Activated naive CD8-positive, alpha-beta T cell treated with anti-CD3 and anti-CD28 coated beads for 36 hours (primary cell): ENCODE measurements around the gene TOM1L2. TPM values are rescaled to one million over a fixed set of nuclear protein-coding genes. Genes with fewer than 3 reads are reported as not detected.

Source experiments
- DNase-seq: peaks from one replicate; pipeline ENCODE4 v3.0.0; 2021
- H3K27ac Mint-ChIP-seq: one replicate; pipeline ENCODE4 v1.8.0; 2022; ENCODE audit warnings: mild to moderate bottlenecking, moderate library complexity, mixed read lengths
- H3K27me3 Mint-ChIP-seq: one replicate; pipeline ENCODE4 v1.8.0; 2022; ENCODE audit warnings: mild to moderate bottlenecking, mixed read lengths
- H3K36me3 Mint-ChIP-seq: one replicate; pipeline ENCODE4 v1.8.0; 2021; ENCODE audit warnings: mild to moderate bottlenecking, mixed read lengths
- H3K4me1 Mint-ChIP-seq: one replicate; pipeline ENCODE4 v1.8.0; 2021; ENCODE audit warnings: mixed read lengths
- H3K4me3 Mint-ChIP-seq: one replicate; pipeline ENCODE4 v1.8.0; 2022; ENCODE audit warnings: mild to moderate bottlenecking, moderate library complexity, mixed read lengths
- H3K9me3 Mint-ChIP-seq: one replicate; pipeline ENCODE4 v1.8.0; 2022; ENCODE audit warnings: mixed read lengths
- total RNA-seq, 2 experiments: library from RNA; stranded (reverse); gene quantifications; one replicate each; pipeline ENCODE4 v1.2.3, GENCODE V29; 2021

TOM1L2 gene
- total RNA-seq, 2 experiments from 2014 or later = 8.5 to 9.0 TPM

GRCh38 chr17:17934214-17934613 lies 38.0 kb downstream of the TOM1L2 start:
- H3K4me1 Mint-ChIP-seq = peaks cover 46% of the 10 kb centered on the region
- H3K27me3 Mint-ChIP-seq = no peaks in the 10 kb centered on the region

GRCh38 chr17:17933775-17934174 lies 38.4 kb downstream of the TOM1L2 start:
- Mint-ChIP-seq H3K4me3 (no peak overlapping the region), H3K27ac (no peak overlapping the region), H3K9me3 (no peaks in the 10 kb centered on the region), H3K36me3 (no peaks in the 10 kb centered on the region), H3K27me3 (no peaks in the 10 kb centered on the region), H3K4me1 (peaks cover 46% of the 10 kb centered on the region)
- no peak for DNase-seq

More at GRCh38 chr17:17934214-17934613, 38.0 kb downstream of the TOM1L2 start:
- Mint-ChIP-seq H3K27ac (no peak overlapping the region), H3K4me3 (no peak overlapping the region), H3K36me3 (no peaks in the 10 kb centered on the region), H3K9me3 (no peaks in the 10 kb centered on the region)
- no peak for DNase-seq

GRCh38 chr17:17931159-17931558 lies 41.0 kb downstream of the TOM1L2 start:
- Mint-ChIP-seq H3K27me3 (no peaks in the 10 kb centered on the region), H3K4me1 (peaks cover 30% of the 10 kb centered on the region), H3K4me3 (no peak overlapping the region), H3K36me3 (no peaks in the 10 kb centered on the region), H3K27ac (no peak overlapping the region), H3K9me3 (no peaks in the 10 kb centered on the region)
- DNase-seq = no peak

GRCh38 chr17:17930674-17931073 lies 41.5 kb downstream of the TOM1L2 start:
- Mint-ChIP-seq H3K27ac (no peak overlapping the region), H3K9me3 (no peaks in the 10 kb centered on the region)

GRCh38 chr17:17929655-17930380 lies 42.4 kb downstream of the TOM1L2 start:
- H3K36me3 Mint-ChIP-seq = peaks cover 1% of the 10 kb centered on the region
- no peak for DNase-seq
- peaks cover 18% of the 10 kb centered on the region for H3K4me1 Mint-ChIP-seq
- no peak overlapping the region for H3K4me3 Mint-ChIP-seq
- H3K27me3 Mint-ChIP-seq = no peaks in the 10 kb centered on the region
- no peaks in the 10 kb centered on the region for H3K9me3 Mint-ChIP-seq
- no peak overlapping the region for H3K27ac Mint-ChIP-seq

More at GRCh38 chr17:17930674-17931073, 41.5 kb downstream of the TOM1L2 start:
- no peak for DNase-seq
- Mint-ChIP-seq H3K4me3 (no peak overlapping the region), H3K27me3 (no peaks in the 10 kb centered on the region), H3K4me1 (peaks cover 25% of the 10 kb centered on the region), H3K36me3 (no peaks in the 10 kb centered on the region)

GRCh38 chr17:17928398-17929287 lies 43.6 kb downstream of the TOM1L2 start:
- Mint-ChIP-seq H3K9me3 (no peaks in the 10 kb centered on the region), H3K36me3 (peaks cover 1% of the 10 kb centered on the region), H3K27me3 (no peaks in the 10 kb centered on the region), H3K4me1 (peaks cover 9% of the 10 kb centered on the region), H3K4me3 (no peak overlapping the region), H3K27ac (no peak overlapping the region)
- DNase-seq = no peak

GRCh38 chr17:17926840-17927449 lies 45.3 kb downstream of the TOM1L2 start:
- no peaks in the 10 kb centered on the region for H3K27me3 Mint-ChIP-seq
- no peak overlapping the region for H3K27ac Mint-ChIP-seq
- peaks cover 11% of the 10 kb centered on the region for H3K4me1 Mint-ChIP-seq
- H3K36me3 Mint-ChIP-seq = peaks cover 1% of the 10 kb centered on the region
- no peaks in the 10 kb centered on the region for H3K9me3 Mint-ChIP-seq
- H3K4me3 Mint-ChIP-seq = no peak overlapping the region
- no peak for DNase-seq

- H3K4me1 Mint-ChIP-seq = peaks cover 18% of the 10 kb centered on the region
- peaks cover 1% of the 10 kb centered on the region for H3K36me3 Mint-ChIP-seq
- no peak overlapping the region for H3K4me3 Mint-ChIP-seq
- DNase-seq = no peak
- H3K27ac Mint-ChIP-seq = no peak overlapping the region
- H3K27me3 Mint-ChIP-seq = no peaks in the 10 kb centered on the region
- H3K9me3 Mint-ChIP-seq = no peaks in the 10 kb centered on the region
These were observed 46.2 kb downstream of the TOM1L2 start for GRCh38 chr17:17926036-17926435.

- Mint-ChIP-seq H3K36me3 (peaks cover 1% of the 10 kb centered on the region), H3K27ac (no peak overlapping the region), H3K27me3 (no peaks in the 10 kb centered on the region), H3K4me1 (peaks cover 19% of the 10 kb centered on the region), H3K9me3 (no peaks in the 10 kb centered on the region), H3K4me3 (no peak overlapping the region)
- no peak for DNase-seq
These were observed 47.3 kb downstream of the TOM1L2 start for GRCh38 chr17:17924857-17925250.

GRCh38 chr17:17924131-17924856 lies 47.9 kb downstream of the TOM1L2 start:
- no peak for DNase-seq
- no peaks in the 10 kb centered on the region for H3K9me3 Mint-ChIP-seq
- no peak overlapping the region for H3K27ac Mint-ChIP-seq
- H3K27me3 Mint-ChIP-seq = no peaks in the 10 kb centered on the region
- H3K4me1 Mint-ChIP-seq = peaks cover 24% of the 10 kb centered on the region
- no peak overlapping the region for H3K4me3 Mint-ChIP-seq
- peaks cover 1% of the 10 kb centered on the region for H3K36me3 Mint-ChIP-seq

GRCh38 chr17:17922070-17922614 lies 50.1 kb downstream of the TOM1L2 start:
- DNase-seq = no peak
- Mint-ChIP-seq H3K27me3 (no peaks in the 10 kb centered on the region), H3K27ac (no peak overlapping the region), H3K36me3 (peaks cover 1% of the 10 kb centered on the region), H3K4me3 (no peak overlapping the region), H3K4me1 (peaks cover 26% of the 10 kb centered on the region), H3K9me3 (no peaks in the 10 kb centered on the region)

GRCh38 chr17:17921192-17922069 lies 50.8 kb downstream of the TOM1L2 start:
- peaks cover 1% of the 10 kb centered on the region for H3K36me3 Mint-ChIP-seq
- H3K9me3 Mint-ChIP-seq = no peaks in the 10 kb centered on the region
- no peak overlapping the region for H3K4me3 Mint-ChIP-seq
- H3K27me3 Mint-ChIP-seq = no peaks in the 10 kb centered on the region
- H3K27ac Mint-ChIP-seq = peak overlapping the region; percentile 42
- H3K4me1 Mint-ChIP-seq = peaks cover 26% of the 10 kb centered on the region
- DNase-seq = no peak

- peak; percentile 64 for DNase-seq
- H3K27ac Mint-ChIP-seq = no peak overlapping the region
- H3K36me3 Mint-ChIP-seq = no peaks in the 10 kb centered on the region
- no peaks in the 10 kb centered on the region for H3K9me3 Mint-ChIP-seq
- H3K4me3 Mint-ChIP-seq = no peak overlapping the region
- H3K4me1 Mint-ChIP-seq = peaks cover 23% of the 10 kb centered on the region
- no peaks in the 10 kb centered on the region for H3K27me3 Mint-ChIP-seq
These were observed 52.8 kb downstream of the TOM1L2 start for GRCh38 chr17:17919169-17920107.
